ENCODE measurements around the gene CLCN7.

The CLCN7 gene

GRCh38 chr16:1427473-1428461 is 47.1 kb downstream of the CLCN7 start:
- no peak for DNase-seq

GRCh38 chr16:1426734-1427471 is 47.9 kb downstream of the CLCN7 start:
- DNase-seq: no peak

GRCh38 chr16:1425616-1426370 is 49.0 kb downstream of the CLCN7 start:
- DNase-seq: no peak

GRCh38 chr16:1424028-1424427 is 50.8 kb downstream of the CLCN7 start:
- no peak for DNase-seq

GRCh38 chr16:1422076-1422475 is 52.8 kb downstream of the CLCN7 start:
- no peak for DNase-seq

GRCh38 chr16:1420111-1420539 is 54.7 kb downstream of the CLCN7 start:
- DNase-seq: no peak

GRCh38 chr16:1416521-1416941 is 58.3 kb downstream of the CLCN7 start:
- no peak for DNase-seq

GRCh38 chr16:1414532-1415260 is 60.1 kb downstream of the CLCN7 start, which contains the start of gene UNKL:
TSS of gene UNKL (minus strand) at chr16:1414704. CDS start at chr16:1414691, 13 bp downstream.
- DNase-seq: no peak

GRCh38 chr16:1413684-1414531 is 60.9 kb downstream of the CLCN7 start:
- DNase-seq: peak; percentile 23

GRCh38 chr16:1412847-1413246 is 62.0 kb downstream of the CLCN7 start:
- no peak for DNase-seq

- DNase-seq: peak; percentile 60
Observed at GRCh38 chr16:1408171-1408837, 66.5 kb downstream of the CLCN7 start.

- no peak for DNase-seq
Observed at GRCh38 chr16:1407753-1408152, 67.1 kb downstream of the CLCN7 start.

GRCh38 chr16:1403733-1404132 is 71.1 kb downstream of the CLCN7 start:
- no peak for DNase-seq

GRCh38 chr16:1403036-1403435 is 71.8 kb downstream of the CLCN7 start:
- DNase-seq: no peak

GRCh38 chr16:1401758-1402154 is 73.1 kb downstream of the CLCN7 start:
- DNase-seq: no peak

GRCh38 chr16:1401061-1401757 is 73.6 kb downstream of the CLCN7 start:
- no peak for DNase-seq

- no peak for DNase-seq
Observed at GRCh38 chr16:1398826-1399581, 75.8 kb downstream of the CLCN7 start.

GRCh38 chr16:1398351-1398750 is 76.5 kb downstream of the CLCN7 start:
- DNase-seq: no peak

GRCh38 chr16:1397779-1398178 is 77.0 kb downstream of the CLCN7 start:
- DNase-seq: no peak

Measured in GF-D8 (cell line).